MM.1S (cell line): ENCODE results near the gene SOST.

ENCODE experiments used
- DNase-seq: peaks from one replicate; pipeline ENCODE4 v3.0.0-alpha.2; 2015
- H2AFZ ChIP-seq: fragments of 300-600 bp; sonication (generic); 2 replicates; pipeline ENCODE4 v1.6.0; 2016; ENCODE audit warnings: antibody characterized with exemption, low read length
- H3F3A ChIP-seq: fragments of 300-600 bp; sonication (generic); 2 replicates; pipeline ENCODE4 v1.6.1; 2016; ENCODE audit warnings: mild to moderate bottlenecking, antibody characterized with exemption, low read length, moderate library complexity, mixed read lengths; ENCODE audit not compliant: insufficient read depth
- H3K27ac ChIP-seq: fragments of 300-600 bp; sonication (generic); 2 replicates; pipeline ENCODE4 v1.5.1; 2016; ENCODE audit warnings: mild to moderate bottlenecking, low read length
- H3K27me3 ChIP-seq: fragments of 300-600 bp; sonication (generic); replicated peaks from 2 replicates; pipeline ENCODE4 v1.6.0; 2016; ENCODE audit warnings: low read length; ENCODE audit not compliant: insufficient read depth
- H3K36me3 ChIP-seq: fragments of 300-600 bp; sonication (generic); replicated peaks from 2 replicates; pipeline ENCODE4 v1.6.1; 2016; ENCODE audit warnings: mild to moderate bottlenecking, low read length, mixed read lengths; ENCODE audit not compliant: insufficient read depth
- H3K4me1 ChIP-seq: fragments of 300-600 bp; sonication (generic); 2 replicates; pipeline ENCODE4 v1.6.1; 2016; ENCODE audit warnings: low read length, mixed read lengths
- H3K4me2 ChIP-seq: fragments of 300-600 bp; sonication (generic); 2 replicates; pipeline ENCODE4 v1.6.0; 2016; ENCODE audit warnings: low read depth, low read length
- H3K4me3 ChIP-seq: fragments of 300-600 bp; sonication (generic); 2 replicates; pipeline ENCODE4 v1.5.1; 2016; ENCODE audit warnings: low read length, mixed read lengths
- H3K79me2 ChIP-seq: fragments of 300-600 bp; sonication (generic); 2 replicates; pipeline ENCODE4 v1.6.1; 2016; ENCODE audit warnings: mixed run types, low read length, mixed read lengths
- H3K9ac ChIP-seq: fragments of 300-600 bp; sonication (generic); 2 replicates; pipeline ENCODE4 v1.6.1; 2016; ENCODE audit warnings: low read length, mixed read lengths
- H3K9me2 ChIP-seq: fragments of 300-600 bp; sonication (generic); replicated peaks from 2 replicates; pipeline ENCODE4 v1.6.1; 2016; ENCODE audit warnings: mild to moderate bottlenecking, low read length, mixed read lengths; ENCODE audit not compliant: insufficient read depth
- H3K9me3 ChIP-seq: fragments of 300-600 bp; sonication (generic); replicated peaks from 2 replicates; pipeline ENCODE4 v1.6.1; 2016; ENCODE audit warnings: mild to moderate bottlenecking, low read length, mixed read lengths; ENCODE audit not compliant: insufficient read depth
- H4K20me1 ChIP-seq: fragments of 300-600 bp; sonication (generic); 2 replicates; pipeline ENCODE4 v1.6.1; 2016; ENCODE audit warnings: mild to moderate bottlenecking, low read length, moderate library complexity, mixed read lengths; ENCODE audit not compliant: insufficient read depth
- CTCF ChIP-seq: fragments of 300-600 bp; sonication (generic); IDR thresholded peaks from 2 replicates; pipeline ENCODE4 v1.5.1; 2016; ENCODE audit warnings: antibody characterized with exemption, low read length, mixed read lengths
- EZH2 ChIP-seq: fragments of 300-600 bp; sonication (generic); optimal IDR thresholded peaks from 2 replicates; pipeline ENCODE3; 2017; ENCODE audit warnings: low read depth, mild to moderate bottlenecking, antibody characterized with exemption, low read length, mixed read lengths
- EZH2phosphoT487 ChIP-seq: fragments of 300-600 bp; sonication (generic); IDR thresholded peaks from 2 replicates; pipeline ENCODE4 v1.6.1; 2018; ENCODE audit warnings: antibody characterized with exemption, low read length

SOST gene

GRCh38 chr17:43717913-43718312, 40.7 kb downstream of the SOST start:
- DNase-seq, result no peak
- TF ChIP-seq EZH2 (no peak), CTCF (no peak), EZH2phosphoT487 (no peak)
- no peak overlapping the region for H3K9ac ChIP-seq
- peaks cover 5% of the 10 kb centered on the region for H3K4me1 ChIP-seq
- no peak overlapping the region for H2AFZ ChIP-seq
- H3K36me3 ChIP-seq, result no peaks in the 10 kb centered on the region
- no peak overlapping the region for H3K27ac ChIP-seq
- peaks cover 89% of the 10 kb centered on the region for H3K27me3 ChIP-seq
- H3F3A ChIP-seq, result no peaks in the 10 kb centered on the region
- H3K4me2 ChIP-seq, result no peak overlapping the region
- H3K79me2 ChIP-seq, result no peaks in the 10 kb centered on the region
- H3K4me3 ChIP-seq, result no peak overlapping the region
- no peaks in the 10 kb centered on the region for H4K20me1 ChIP-seq
- H3K9me2 ChIP-seq, result no peaks in the 10 kb centered on the region
- H3K9me3 ChIP-seq, result no peaks in the 10 kb centered on the region

- TF ChIP-seq EZH2phosphoT487 (no peak), EZH2 (no peak), CTCF (no peak)
- Histone ChIP-seq H3K4me3 (no peak overlapping the region), H3F3A (no peaks in the 10 kb centered on the region), H3K27me3 (peaks cover 99% of the 10 kb centered on the region), H3K9me2 (no peaks in the 10 kb centered on the region), H3K79me2 (no peaks in the 10 kb centered on the region), H3K36me3 (no peaks in the 10 kb centered on the region), H3K4me2 (peak overlapping the region; percentile 78; the same call in 1 of the 2 replicates), H3K9me3 (no peaks in the 10 kb centered on the region), H2AFZ (no peak overlapping the region), H3K4me1 (no peaks in the 10 kb centered on the region), H3K27ac (no peak overlapping the region), H3K9ac (no peak overlapping the region), H4K20me1 (no peaks in the 10 kb centered on the region)
- no peak for DNase-seq
Observed at GRCh38 chr17:43714465-43715149, 44.0 kb downstream of the SOST start.

- no peaks in the 10 kb centered on the region for H3K9me3 ChIP-seq
- H3K9ac ChIP-seq, result no peak overlapping the region
- H3K9me2 ChIP-seq, result no peaks in the 10 kb centered on the region
- H3K36me3 ChIP-seq, result no peaks in the 10 kb centered on the region
- H3K79me2 ChIP-seq, result no peaks in the 10 kb centered on the region
- H3K27me3 ChIP-seq, result peaks cover 96% of the 10 kb centered on the region
- TF ChIP-seq CTCF, result no peak
- peak; percentile 27 for TF ChIP-seq EZH2
- no peak for TF ChIP-seq EZH2phosphoT487
- H4K20me1 ChIP-seq, result no peaks in the 10 kb centered on the region
- H3K4me3 ChIP-seq, result peak overlapping the region; percentile 39
- no peaks in the 10 kb centered on the region for H3K4me1 ChIP-seq
- peak overlapping the region; percentile 78 for H3K4me2 ChIP-seq
- H3K27ac ChIP-seq, result no peak overlapping the region
- no peaks in the 10 kb centered on the region for H3F3A ChIP-seq
- DNase-seq, result peak; percentile 17
- H2AFZ ChIP-seq, result peak overlapping the region; percentile 37; the same call in 1 of the 2 replicates
Observed at GRCh38 chr17:43713494-43714162, 45.0 kb downstream of the SOST start.
